ENCODE measurements around the gene ZBTB34.

The ZBTB34 gene

DNA sequence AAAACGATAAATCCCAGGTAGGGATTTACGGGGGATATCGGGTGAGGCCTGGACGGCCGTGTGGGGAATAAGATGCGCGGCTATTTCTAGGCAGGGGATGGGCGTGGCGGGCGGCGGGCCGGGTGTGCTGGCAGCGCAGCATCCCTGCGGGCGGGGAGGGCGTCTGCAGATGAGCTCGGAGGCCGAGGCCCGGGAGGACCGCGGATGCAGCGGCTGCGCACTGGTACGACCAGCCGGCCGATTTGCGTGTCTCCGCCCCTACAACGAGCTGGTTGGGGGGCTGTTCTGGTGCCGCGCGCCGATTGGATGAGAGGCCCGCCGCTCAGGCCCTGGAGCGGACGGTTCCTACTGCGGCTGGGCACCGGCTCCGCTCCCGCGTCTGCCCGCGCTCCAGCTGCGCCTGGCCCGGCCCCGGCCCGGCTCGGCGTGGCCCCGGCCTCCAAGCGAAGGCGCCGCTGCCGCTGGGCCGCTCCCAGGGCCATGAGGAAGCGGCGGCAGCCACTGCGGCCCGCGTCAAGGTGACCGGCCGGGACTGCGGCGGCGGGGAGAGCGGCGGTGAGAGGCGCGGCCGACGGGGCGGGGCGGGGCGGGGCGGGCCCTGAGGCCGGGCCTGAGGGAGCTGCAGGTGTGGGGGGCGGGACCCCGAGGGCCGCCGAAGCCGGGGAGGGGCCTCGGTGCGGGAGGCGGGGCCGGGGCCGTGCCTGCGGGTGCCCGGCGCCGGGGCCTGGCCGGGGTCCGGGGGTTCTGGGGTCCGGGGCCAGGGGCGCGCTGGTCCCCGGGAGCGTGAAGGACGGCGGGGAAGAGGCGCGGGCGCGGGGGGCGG, 54.2 kb downstream of the ZBTB34 start, which contains the start of gene RALGPS1:
Gene RALGPS1 (plus strand): TSS at position 325 of the 823 bp plus-strand sequence. CDS start 47,508 bp downstream, outside the sequence.
- peak; percentile 88 for DNase-seq (ENCODE audit: extremely low read depth, low read depth)
- TF ChIP-seq, protein P1, sequence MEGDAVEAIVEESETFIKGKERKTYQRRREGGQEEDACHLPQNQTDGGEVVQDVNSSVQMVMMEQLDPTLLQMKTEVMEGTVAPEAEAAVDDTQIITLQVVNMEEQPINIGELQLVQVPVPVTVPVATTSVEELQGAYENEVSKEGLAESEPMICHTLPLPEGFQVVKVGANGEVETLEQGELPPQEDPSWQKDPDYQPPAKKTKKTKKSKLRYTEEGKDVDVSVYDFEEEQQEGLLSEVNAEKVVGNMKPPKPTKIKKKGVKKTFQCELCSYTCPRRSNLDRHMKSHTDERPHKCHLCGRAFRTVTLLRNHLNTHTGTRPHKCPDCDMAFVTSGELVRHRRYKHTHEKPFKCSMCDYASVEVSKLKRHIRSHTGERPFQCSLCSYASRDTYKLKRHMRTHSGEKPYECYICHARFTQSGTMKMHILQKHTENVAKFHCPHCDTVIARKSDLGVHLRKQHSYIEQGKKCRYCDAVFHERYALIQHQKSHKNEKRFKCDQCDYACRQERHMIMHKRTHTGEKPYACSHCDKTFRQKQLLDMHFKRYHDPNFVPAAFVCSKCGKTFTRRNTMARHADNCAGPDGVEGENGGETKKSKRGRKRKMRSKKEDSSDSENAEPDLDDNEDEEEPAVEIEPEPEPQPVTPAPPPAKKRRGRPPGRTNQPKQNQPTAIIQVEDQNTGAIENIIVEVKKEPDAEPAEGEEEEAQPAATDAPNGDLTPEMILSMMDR (IDR thresholded peaks at IDR 0.05; ENCODE audit: low read depth, low read length), result no peak

DNA sequence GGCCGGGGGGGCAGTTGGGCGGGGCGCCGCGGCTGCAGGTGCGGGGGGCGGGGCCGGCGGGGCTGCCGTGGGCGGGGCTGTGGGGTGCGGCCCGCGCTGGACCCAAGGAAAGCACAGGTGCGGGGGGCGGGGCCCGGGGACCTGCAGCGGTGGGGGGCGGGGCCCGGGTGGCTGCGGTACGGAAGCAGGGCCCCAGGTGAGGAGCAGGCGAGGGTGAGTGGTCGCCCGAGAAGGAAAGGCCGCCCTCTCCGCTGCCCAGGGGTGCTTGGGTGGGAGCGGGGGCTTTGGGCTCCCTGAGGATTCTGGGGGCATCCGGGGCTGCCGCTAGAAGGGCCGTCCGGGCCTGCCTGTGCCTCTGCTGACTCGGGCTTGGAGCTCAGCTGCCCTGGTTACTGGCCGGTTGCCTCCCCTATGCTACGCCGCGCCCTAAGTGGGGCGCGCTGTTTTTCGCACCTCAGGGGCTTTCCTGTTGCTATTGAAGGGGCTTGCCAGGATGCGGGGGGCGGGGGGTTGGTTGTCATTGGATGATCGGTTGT, 54.9 kb downstream of the ZBTB34 start:
- no peak for DNase-seq (ENCODE audit: extremely low read depth, low read depth)
- TF ChIP-seq, protein P1 (IDR thresholded peaks at IDR 0.05; ENCODE audit: low read depth, low read length), result no peak

DNA sequence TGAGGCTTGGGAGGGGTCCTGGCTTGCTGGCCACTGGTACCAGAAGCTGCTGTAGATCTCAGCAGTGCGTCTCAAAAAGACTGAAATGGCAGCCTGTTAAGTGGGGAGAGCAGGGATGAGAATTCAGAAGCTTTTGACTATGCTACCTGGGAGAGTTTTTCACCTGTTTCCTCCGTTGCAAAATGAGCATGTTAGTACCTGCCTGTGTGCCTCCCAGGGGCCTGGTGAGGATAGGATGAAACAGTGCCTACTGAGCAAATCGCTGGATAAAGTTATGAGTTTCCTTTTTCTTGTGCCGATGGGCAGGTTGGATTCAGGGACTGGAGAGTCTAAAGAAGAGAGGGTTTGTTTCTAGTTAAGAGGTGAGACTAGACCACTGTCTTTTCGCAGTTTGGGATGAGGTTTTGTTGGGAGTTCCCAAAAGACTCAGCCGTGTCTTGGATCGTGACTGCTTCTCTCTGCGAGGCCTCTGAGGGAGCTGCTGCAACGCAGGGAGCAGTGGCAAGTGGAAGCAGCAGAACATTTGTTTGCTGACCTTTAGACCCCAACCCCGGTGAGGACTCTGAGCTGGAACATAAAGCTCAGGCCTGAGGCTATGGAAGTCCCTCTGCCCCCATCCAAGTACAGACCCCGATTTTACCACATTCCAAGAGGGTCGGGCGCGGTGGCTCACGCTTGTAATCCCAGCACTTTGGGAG, 55.6 kb downstream of the ZBTB34 start:
- TF ChIP-seq, protein P1 (IDR thresholded peaks at IDR 0.05; ENCODE audit: low read depth, low read length), result no peak
- DNase-seq (ENCODE audit: extremely low read depth, low read depth), result no peak

DNA sequence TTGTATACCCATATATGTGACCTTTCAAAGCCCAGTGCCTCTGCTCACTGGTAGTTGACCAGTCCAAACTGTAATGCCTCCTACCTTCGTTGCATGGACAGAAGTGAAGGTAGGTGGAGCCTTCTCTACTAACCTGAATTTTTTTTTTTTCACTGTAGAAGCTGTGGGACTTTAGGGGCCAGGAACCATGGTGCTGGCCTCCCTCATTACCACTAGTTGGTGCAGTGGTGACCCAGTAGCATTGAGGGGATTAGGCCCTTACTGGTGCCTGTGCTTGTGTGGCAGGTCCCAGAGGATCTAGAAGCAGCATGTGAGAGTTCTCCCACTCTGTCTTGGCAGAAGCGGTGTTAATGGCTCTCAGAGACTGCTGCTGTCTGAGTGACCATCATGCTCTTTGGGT, 56.5 kb downstream of the ZBTB34 start:
- TF ChIP-seq, protein P1 (IDR thresholded peaks at IDR 0.05; ENCODE audit: low read depth, low read length), result no peak; the same call in 1 of the 2 replicates
- DNase-seq (ENCODE audit: extremely low read depth, low read depth), result no peak

DNA sequence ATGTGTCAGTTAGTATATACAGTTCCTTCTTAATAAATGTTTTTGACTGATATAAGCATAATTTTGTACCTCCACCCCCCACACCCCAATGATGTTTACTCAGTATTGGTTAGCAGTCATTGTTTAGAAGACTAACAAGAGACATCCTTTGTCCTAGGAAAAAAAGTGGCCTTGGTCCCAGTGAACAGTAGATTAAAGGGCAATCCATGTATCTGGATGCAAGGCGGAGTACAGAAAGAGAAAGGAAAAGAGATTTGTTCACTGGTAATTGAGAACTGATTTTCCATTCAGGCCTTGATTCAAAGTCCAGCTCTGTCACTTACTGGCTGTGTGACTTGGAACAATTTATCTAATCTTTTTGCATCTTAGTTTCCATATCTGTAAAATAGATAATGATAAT, 58.8 kb downstream of the ZBTB34 start:
- no peak for DNase-seq (ENCODE audit: extremely low read depth, low read depth)
- TF ChIP-seq, protein P1 (IDR thresholded peaks at IDR 0.05; ENCODE audit: low read depth, low read length), result no peak

DNA sequence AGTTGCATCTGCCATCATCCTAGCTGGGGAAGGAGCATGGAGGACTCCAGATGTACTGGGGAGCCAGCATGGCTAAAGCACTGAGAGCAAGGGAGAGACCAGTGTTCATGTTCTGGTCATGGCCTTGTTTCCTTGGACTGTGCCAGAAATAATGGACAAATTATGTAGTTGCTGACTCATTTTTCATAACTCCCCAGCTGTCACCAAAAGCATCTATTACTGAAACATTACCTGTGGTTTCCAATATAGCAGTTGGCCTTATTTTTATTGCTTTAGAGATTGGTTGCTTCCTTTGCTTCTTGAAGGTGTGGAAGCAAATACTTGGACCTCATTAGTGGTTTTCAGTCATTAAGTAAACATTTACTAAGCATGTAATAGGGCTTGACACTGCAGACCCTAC, 65.4 kb downstream of the ZBTB34 start:
- TF ChIP-seq, protein P1 (IDR thresholded peaks at IDR 0.05; ENCODE audit: low read depth, low read length), result no peak
- no peak for DNase-seq (ENCODE audit: extremely low read depth, low read depth)

DNA sequence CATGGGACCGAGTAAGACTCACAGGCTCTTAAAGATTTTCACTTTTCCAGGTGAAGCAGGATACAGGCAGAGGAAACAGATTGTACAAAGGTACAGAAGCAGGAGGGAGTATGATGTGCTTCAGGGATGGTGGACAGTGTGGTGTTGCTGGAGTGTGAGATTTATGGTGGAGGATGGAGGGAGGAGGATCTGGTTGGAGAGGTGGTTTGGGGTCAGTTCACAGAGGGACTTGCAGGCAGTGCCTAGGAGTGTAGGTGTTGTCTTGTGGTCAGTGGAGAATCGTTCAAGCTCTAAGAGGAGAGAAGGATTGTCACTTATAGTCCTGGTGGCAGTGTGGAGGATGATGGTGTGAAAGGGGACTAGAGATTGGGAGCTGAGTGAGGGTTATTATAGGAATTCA, 65.9 kb downstream of the ZBTB34 start:
- TF ChIP-seq, protein P1 (IDR thresholded peaks at IDR 0.05; ENCODE audit: low read depth, low read length), result no peak

More for the DNA sequence above, 65.9 kb downstream of the ZBTB34 start:
- DNase-seq (ENCODE audit: extremely low read depth, low read depth), result no peak

All from AG09319 (cell line).